Kidney epithelial cell (primary cell): Measurements from ENCODE around the gene MAPK8IP2. TPM values are rescaled to one million over a fixed set of nuclear protein-coding genes. Genes with fewer than 3 reads are reported as not detected.
A peak's percentile ranks its signal among the peaks of the same experiment; 100 is the strongest.
"Not testable (repeated sequence)": the region's sequence is repeated elsewhere in the genome, so short reads cannot be mapped to it uniquely, and the experiment has no call there.

Experiments
- DNase-seq: peaks from one replicate; pipeline ENCODE4 v3.0.0-alpha.2; 2010; ENCODE audit warnings: low read depth
- H3K27me3 ChIP-seq: 2 replicates; pipeline ENCODE4 v1.6.0; 2011; ENCODE audit warnings: low read length; ENCODE audit not compliant: control insufficient read depth, insufficient read depth
- H3K36me3 ChIP-seq: 2 replicates; pipeline ENCODE4 v1.5.1; 2011; ENCODE audit warnings: low read length; ENCODE audit not compliant: control insufficient read depth, insufficient read depth
- H3K4me3 ChIP-seq: 2 replicates; pipeline ENCODE4 v1.5.1; 2011; ENCODE audit warnings: low read depth, mild to moderate bottlenecking, control low read depth, low read length
- CTCF ChIP-seq: IDR thresholded peaks from 2 replicates; pipeline ENCODE4 v1.5.1; 2011; ENCODE audit warnings: mild to moderate bottlenecking, moderate library complexity, low read length, control low read depth, inconsistent platforms; ENCODE audit not compliant: insufficient read depth, poor library complexity, severe bottlenecking
- total RNA-seq: library from RNA; depleted of rRNA; stranded (reverse); fragments of >200 nt; gene quantifications from 2 replicates; pipeline ENCODE4 v1.2.3, GENCODE V29; 2015

Gene MAPK8IP2
- total RNA-seq, 1 donor from 2014 or later = 0.84 TPM

GRCh38 chr22:50641696-50642607 is 41.4 kb downstream of the MAPK8IP2 start:
- H3K27me3 ChIP-seq = peaks cover 37% of the 10 kb centered on the region
- H3K4me3 ChIP-seq = no peak overlapping the region
- TF ChIP-seq CTCF = peak; percentile 45
- DNase-seq = no peak
- no peaks in the 10 kb centered on the region for H3K36me3 ChIP-seq

- H3K36me3 ChIP-seq, H3K4me3 ChIP-seq, DNase-seq: not testable (repeated sequence)
- peaks cover 37% of the 10 kb centered on the region for H3K27me3 ChIP-seq
Observed at GRCh38 chr22:50643021-50643820, 42.6 kb downstream of the MAPK8IP2 start.

- DNase-seq, H3K36me3 ChIP-seq, H3K4me3 ChIP-seq: not testable (repeated sequence)
- peaks cover 37% of the 10 kb centered on the region for H3K27me3 ChIP-seq
Observed at GRCh38 chr22:50643821-50644101, 43.2 kb downstream of the MAPK8IP2 start.

GRCh38 chr22:50653256-50653655 is 52.7 kb downstream of the MAPK8IP2 start:
- H3K27me3 ChIP-seq = no peaks in the 10 kb centered on the region
- no peak for TF ChIP-seq CTCF
- H3K36me3 ChIP-seq = no peaks in the 10 kb centered on the region
- H3K4me3 ChIP-seq = no peak overlapping the region
- DNase-seq = no peak

GRCh38 chr22:50654664-50655063 is 54.1 kb downstream of the MAPK8IP2 start:
- H3K36me3 ChIP-seq, H3K4me3 ChIP-seq, DNase-seq, H3K27me3 ChIP-seq: not testable (repeated sequence)

- Histone ChIP-seq H3K36me3 (no peaks in the 10 kb centered on the region), H3K27me3 (no peaks in the 10 kb centered on the region), H3K4me3 (no peak overlapping the region)
- TF ChIP-seq CTCF = no peak
- peak; percentile 43 for DNase-seq
Observed at GRCh38 chr22:50656122-50657070, 55.8 kb downstream of the MAPK8IP2 start.

GRCh38 chr22:50657925-50658324 is 57.3 kb downstream of the MAPK8IP2 start:
- no peaks in the 10 kb centered on the region for H3K27me3 ChIP-seq
- H3K36me3 ChIP-seq = no peaks in the 10 kb centered on the region
- H3K4me3 ChIP-seq = no peak overlapping the region
- no peak for DNase-seq
- TF ChIP-seq CTCF = no peak

- not testable (repeated sequence) for DNase-seq, H3K27me3 ChIP-seq, H3K36me3 ChIP-seq, H3K4me3 ChIP-seq
Observed at GRCh38 chr22:50659711-50660110, 59.1 kb downstream of the MAPK8IP2 start.
